Measurements from ENCODE around the gene ZNF609. TPM values are rescaled to one million over a fixed set of nuclear protein-coding genes. Genes with fewer than 3 reads are reported as not detected.

Gene ZNF609
- total and polyA plus RNA-seq, 7 donors: 4.8 to 35.2 (median 29.6) TPM

DNA sequence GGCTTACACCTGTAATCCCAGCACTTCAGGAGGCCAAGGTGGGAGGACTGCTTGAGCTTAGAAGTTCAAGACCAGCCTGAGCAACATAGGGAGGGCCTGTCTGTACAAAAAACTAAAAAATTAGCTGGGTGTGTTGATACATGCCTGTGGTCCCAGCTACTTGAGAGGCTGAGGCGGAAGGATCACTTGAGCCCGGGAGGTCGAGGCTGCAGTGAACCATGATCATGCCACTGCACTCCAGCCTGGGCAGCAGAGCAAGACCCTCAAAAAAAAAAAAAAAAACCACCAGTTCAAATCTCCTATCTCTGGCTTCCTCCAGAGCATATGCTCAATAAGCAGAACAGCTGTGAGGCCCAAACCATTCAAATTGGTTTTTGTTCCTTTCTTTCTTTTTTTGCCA lies 53.4 kb downstream of the ZNF609 start:
- H3K36me3 ChIP-seq: peaks cover 0 to 5% (median 0%) of the 10 kb centered on the region in 4 donors
- intact Hi-C loops (cut with DNase I): no loop called here
- H3K9me3 ChIP-seq: no peaks in the 10 kb centered on the region
- no peak for DNase-seq
- H3K27me3 ChIP-seq: no peaks in the 10 kb centered on the region
- no peak overlapping the region for H3K27ac ChIP-seq
- TF ChIP-seq EP300 (IDR thresholded peaks at IDR 0.05) (no peak), POLR2AphosphoS5 (IDR thresholded peaks at IDR 0.05) (no peak), POLR2A (IDR thresholded peaks at IDR 0.05) (no peak)
- TF ChIP-seq, protein P1, sequence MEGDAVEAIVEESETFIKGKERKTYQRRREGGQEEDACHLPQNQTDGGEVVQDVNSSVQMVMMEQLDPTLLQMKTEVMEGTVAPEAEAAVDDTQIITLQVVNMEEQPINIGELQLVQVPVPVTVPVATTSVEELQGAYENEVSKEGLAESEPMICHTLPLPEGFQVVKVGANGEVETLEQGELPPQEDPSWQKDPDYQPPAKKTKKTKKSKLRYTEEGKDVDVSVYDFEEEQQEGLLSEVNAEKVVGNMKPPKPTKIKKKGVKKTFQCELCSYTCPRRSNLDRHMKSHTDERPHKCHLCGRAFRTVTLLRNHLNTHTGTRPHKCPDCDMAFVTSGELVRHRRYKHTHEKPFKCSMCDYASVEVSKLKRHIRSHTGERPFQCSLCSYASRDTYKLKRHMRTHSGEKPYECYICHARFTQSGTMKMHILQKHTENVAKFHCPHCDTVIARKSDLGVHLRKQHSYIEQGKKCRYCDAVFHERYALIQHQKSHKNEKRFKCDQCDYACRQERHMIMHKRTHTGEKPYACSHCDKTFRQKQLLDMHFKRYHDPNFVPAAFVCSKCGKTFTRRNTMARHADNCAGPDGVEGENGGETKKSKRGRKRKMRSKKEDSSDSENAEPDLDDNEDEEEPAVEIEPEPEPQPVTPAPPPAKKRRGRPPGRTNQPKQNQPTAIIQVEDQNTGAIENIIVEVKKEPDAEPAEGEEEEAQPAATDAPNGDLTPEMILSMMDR (IDR thresholded peaks at IDR 0.05): no peak
- H3K4me3 ChIP-seq: no peak overlapping the region
- 84 to 92% methylated on average over 3 of the region's 3 CpGs for WGBS, 2 donors
- peaks cover 0 to 29% (median 18%) of the 10 kb centered on the region in 4 donors for H3K4me1 ChIP-seq

DNA sequence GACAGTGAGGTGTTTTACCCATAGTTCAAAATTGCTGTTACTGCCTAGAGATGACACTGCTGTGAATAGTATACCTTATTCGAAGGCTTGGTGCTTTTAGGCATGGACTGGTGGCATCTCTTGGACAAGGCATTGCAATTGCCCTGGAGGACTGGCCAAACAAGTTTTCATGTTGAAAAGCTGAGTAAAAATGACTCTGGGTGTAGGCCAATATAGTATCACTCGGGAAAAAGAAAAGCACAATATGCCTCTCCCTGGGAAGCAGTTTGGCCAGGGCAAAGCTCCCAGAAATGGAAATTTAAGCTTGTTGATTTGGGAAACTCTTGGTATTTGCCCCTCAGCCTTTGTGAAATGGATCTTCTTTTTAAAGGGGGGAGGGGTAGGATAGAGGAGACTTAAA lies 54.8 kb downstream of the ZNF609 start:
- whole genome bisulfite sequencing, 2 donors: 27 to 68% methylated on average over 2 of the region's 2 CpGs

DNA sequence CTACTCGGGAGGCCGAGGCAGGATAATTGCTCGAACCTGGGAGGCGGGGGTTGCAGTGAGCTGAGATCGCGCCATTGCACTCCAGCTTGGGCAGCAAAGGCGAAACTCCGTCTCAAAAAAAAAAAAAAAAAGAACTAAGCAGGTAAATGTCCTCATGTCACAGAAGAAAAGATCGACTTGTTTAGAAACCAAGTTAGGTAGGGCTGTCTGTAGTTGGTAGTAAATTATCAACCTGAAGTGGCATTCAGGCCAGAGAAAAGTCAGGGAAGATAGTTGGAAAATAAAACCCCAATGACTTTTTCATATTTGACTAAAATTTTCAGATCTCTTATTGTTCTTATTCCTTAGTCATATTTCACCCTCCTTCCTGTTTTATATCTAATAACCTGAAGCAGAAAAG lies 55.4 kb downstream of the ZNF609 start:
- H3K9me3 ChIP-seq: no peaks in the 10 kb centered on the region
- no peak for DNase-seq
- H3K27me3 ChIP-seq: no peaks in the 10 kb centered on the region
- peaks cover 0 to 22% (median 18%) of the 10 kb centered on the region in 4 donors for H3K4me1 ChIP-seq
- H3K27ac ChIP-seq: no peak overlapping the region
- 91 to 94% methylated on average over 9 of the region's 9 CpGs for WGBS, 2 donors
- no peak overlapping the region for H3K4me3 ChIP-seq
- TF ChIP-seq POLR2A (IDR thresholded peaks at IDR 0.05) (no peak), EP300 (IDR thresholded peaks at IDR 0.05) (no peak), POLR2AphosphoS5 (IDR thresholded peaks at IDR 0.05) (no peak)
- TF ChIP-seq, protein P1 (IDR thresholded peaks at IDR 0.05): no peak
- peaks cover 0 to 5% (median 0%) of the 10 kb centered on the region in 4 donors for H3K36me3 ChIP-seq
- intact Hi-C loops (cut with DNase I): no loop called here

More for the DNA sequence above, 54.8 kb downstream of the ZNF609 start:
- intact Hi-C loops (cut with DNase I): no loop called here
- Histone ChIP-seq H3K4me1 (peaks cover 0 to 21% (median 18%) of the 10 kb centered on the region in 4 donors), H3K4me3 (no peak overlapping the region), H3K9me3 (no peaks in the 10 kb centered on the region), H3K36me3 (peaks cover 0 to 5% (median 0%) of the 10 kb centered on the region in 4 donors), H3K27ac (no peak overlapping the region), H3K27me3 (no peaks in the 10 kb centered on the region)
- TF ChIP-seq, protein P1 (IDR thresholded peaks at IDR 0.05): no peak
- TF ChIP-seq POLR2A (IDR thresholded peaks at IDR 0.05) (no peak), POLR2AphosphoS5 (IDR thresholded peaks at IDR 0.05) (no peak), EP300 (IDR thresholded peaks at IDR 0.05) (no peak)
- DNase-seq: no peak

DNA sequence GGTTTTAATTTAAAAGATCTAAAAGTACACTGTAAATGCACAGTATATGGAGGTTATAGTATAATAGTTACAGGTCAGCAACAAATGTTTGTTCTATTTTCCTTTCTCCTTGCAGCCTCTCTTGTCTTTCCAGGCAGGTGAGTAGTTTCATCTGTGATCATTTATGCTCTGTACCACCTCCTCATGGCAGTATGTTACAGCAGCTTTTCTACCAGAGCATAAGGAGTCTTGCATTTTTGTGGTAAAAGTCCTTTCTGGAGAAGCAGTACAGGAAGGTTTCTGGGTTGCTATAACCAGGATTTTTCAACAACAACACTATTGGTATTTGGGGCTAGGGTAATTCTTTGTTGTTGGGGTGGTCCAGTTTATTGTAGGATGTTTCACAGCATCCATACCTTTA lies 59.5 kb downstream of the ZNF609 start:
- peaks cover 0 to 5% (median 0%) of the 10 kb centered on the region in 4 donors for H3K36me3 ChIP-seq
- no peak overlapping the region for H3K27ac ChIP-seq
- TF ChIP-seq POLR2A (IDR thresholded peaks at IDR 0.05) (no peak), POLR2AphosphoS5 (IDR thresholded peaks at IDR 0.05) (no peak), EP300 (IDR thresholded peaks at IDR 0.05) (no peak)
- TF ChIP-seq, protein P1 (IDR thresholded peaks at IDR 0.05): no peak
- DNase-seq: no peak
- intact Hi-C loops (cut with DNase I): no loop called here
- H3K27me3 ChIP-seq: no peaks in the 10 kb centered on the region
- no peaks in the 10 kb centered on the region for H3K9me3 ChIP-seq
- H3K4me3 ChIP-seq: no peak overlapping the region
- peaks cover 0 to 39% (median 34%) of the 10 kb centered on the region in 4 donors for H3K4me1 ChIP-seq

DNA sequence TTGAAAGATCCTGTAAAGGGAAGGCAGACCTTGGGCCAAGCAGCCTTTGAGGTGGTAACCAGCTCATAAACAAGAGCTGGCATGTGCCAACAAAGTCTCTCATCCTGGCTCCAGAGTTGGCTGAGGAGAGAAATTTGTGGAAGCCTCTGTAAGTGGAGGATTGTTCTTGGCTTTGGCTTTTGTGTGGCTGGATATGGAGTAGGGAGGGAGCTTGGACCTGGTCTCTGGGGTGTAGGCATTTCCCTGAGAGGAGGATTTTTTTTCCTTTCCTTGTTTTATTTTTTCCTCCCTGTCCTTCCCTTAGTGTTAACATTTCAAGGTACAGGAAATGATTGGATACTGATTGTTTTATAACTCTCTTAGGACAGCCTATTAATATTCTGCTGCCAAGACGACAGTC lies 60.8 kb downstream of the ZNF609 start:
- TF ChIP-seq POLR2AphosphoS5 (IDR thresholded peaks at IDR 0.05) (no peak), POLR2A (IDR thresholded peaks at IDR 0.05) (no peak), EP300 (IDR thresholded peaks at IDR 0.05) (no peak)
- TF ChIP-seq, protein P1 (IDR thresholded peaks at IDR 0.05): no peak
- H3K4me1 ChIP-seq: peaks cover 0 to 34% (median 28%) of the 10 kb centered on the region in 4 donors

More for the DNA sequence above, 60.8 kb downstream of the ZNF609 start:
- WGBS, 2 donors: 19 to 53% methylated on average over 1 of the region's 1 CpG
- intact Hi-C loops (cut with DNase I): no loop called here
- Histone ChIP-seq H3K36me3 (peaks cover 0 to 5% (median 0%) of the 10 kb centered on the region in 4 donors), H3K27ac (peak overlapping the region in 2 of 4 donors; percentile 12 to 48), H3K4me3 (no peak overlapping the region), H3K27me3 (no peaks in the 10 kb centered on the region), H3K9me3 (no peaks in the 10 kb centered on the region)
- no peak for DNase-seq

Data from sigmoid colon (tissue), 7 donors.